K562 (cell line): ENCODE results near the gene HADHB. TPM values are rescaled to one million over a fixed set of nuclear protein-coding genes. Genes with fewer than 3 reads are reported as not detected.
"Not testable (repeated sequence)": the region's sequence is repeated elsewhere in the genome, so short reads cannot be mapped to it uniquely, and the experiment has no call there.

Experiments used
- ATAC-seq: fragments of 200-7000 bp; cut with Tn5 transposase; 3 replicates; pipeline ENCODE4 v1.9.1; 2020; ENCODE audit warnings: moderate library complexity
- BruUV-seq: library from RNA; stranded (reverse); fragments of 400-500 nt; replicated peaks from 2 replicates; lab custom pipeline; 2021; lab: Mats Ljungman, UMichigan
- CTCF ChIA-PET: fragments of 300-600 bp; formaldehyde crosslinking; extraction: SDS; loops from one replicate; lab custom pipeline; 2021; ENCODE audit warnings: low intra/inter-chr PET ratio; lab: Yijun Ruan, JAX
- POLR2A ChIA-PET: fragments of 300-600, 350-650 bp; sonication (Branson Sonifier 250); formaldehyde crosslinking; extraction: SDS; loops from one replicate; lab custom pipeline; 2021; ENCODE audit warnings: antibody characterized with exemption, inconsistent platforms; lab: Yijun Ruan, JAX
- DNase-seq, 4 experiments: peaks; one replicate each; pipeline versions ENCODE4 v3.0.0 to v3.0.0-alpha.2; 2011 to 2018; ENCODE audit warnings: low spot score in 3 of 4, mixed read lengths in 3 of 4; ENCODE audit errors: extremely low read depth in 1 of 4
- FAIRE-seq: peaks from 2 replicates; lab custom pipeline; 2011; peaks lifted over from hg19 to GRCh38; lab: Jason Lieb, UNC
- H2AFZ ChIP-seq: 2 replicates; pipeline ENCODE4 v1.6.0; 2011; ENCODE audit warnings: low read depth, low read length, control low read depth, inconsistent platforms
- H3K27ac ChIP-seq: fragments of 200-600 bp; 3 replicates; pipeline ENCODE4 v1.8.0; 2011; ENCODE audit warnings: low read depth, mild to moderate bottlenecking, control low read depth, inconsistent platforms, low read length, moderate library complexity, mixed read lengths; ENCODE audit errors: extremely low read depth
- H3K27me3 ChIP-seq, 2 experiments: fragments of 300-600 bp in 1 of 2; 2 replicates in 1 of 2; 3 replicates in 1 of 2; pipeline versions ENCODE4 v1.6.0 to v1.8.0; 2011; ENCODE audit warnings: inconsistent platforms in 2 of 2, low read length in 2 of 2, mild to moderate bottlenecking in 1 of 2, mixed read lengths in 1 of 2, moderate library complexity in 1 of 2; ENCODE audit not compliant: control insufficient read depth in 2 of 2, insufficient read depth in 2 of 2
- H3K36me3 ChIP-seq: fragments of 300-600 bp; 3 replicates; pipeline ENCODE4 v1.8.0; 2011; ENCODE audit warnings: mild to moderate bottlenecking, low read length, inconsistent platforms; ENCODE audit not compliant: control insufficient read depth, insufficient read depth
- H3K4me1 ChIP-seq, 2 experiments: fragments of 200-600 bp in 1 of 2; replicated peaks in 1 of 2; 2 replicates in 1 of 2; 3 replicates in 1 of 2; pipeline versions ENCODE4 v1.5.1 to v1.8.0; 2011; ENCODE audit warnings: inconsistent platforms in 2 of 2, low read length in 2 of 2, mild to moderate bottlenecking in 1 of 2, mixed read lengths in 1 of 2, moderate library complexity in 1 of 2; ENCODE audit not compliant: control insufficient read depth in 2 of 2, insufficient read depth in 2 of 2
- H3K4me2 ChIP-seq: 2 replicates; pipeline ENCODE4 v1.6.1; 2011; ENCODE audit warnings: low read length, control low read depth, inconsistent platforms, mixed read lengths; ENCODE audit not compliant: insufficient read depth
- H3K4me3 ChIP-seq: fragments of 200-600 bp; sonication (generic), shearing (Covaris generic); 2 replicates; pipeline ENCODE4 v1.5.1; 2016; ENCODE audit warnings: control low read depth, inconsistent platforms
- H3K79me2 ChIP-seq: fragments of 200-600 bp; 3 replicates; pipeline ENCODE4 v1.8.0; 2011; ENCODE audit warnings: low read length, inconsistent platforms; ENCODE audit not compliant: control insufficient read depth, insufficient read depth
- H3K9ac ChIP-seq, 2 experiments: 2 replicates each; pipeline versions ENCODE4 v1.6.0 to v1.6.1; 2011; ENCODE audit warnings: low read depth in 2 of 2, low read length in 2 of 2, control low read depth in 1 of 2, inconsistent platforms in 1 of 2, mild to moderate bottlenecking in 1 of 2, mixed read lengths in 1 of 2; ENCODE audit not compliant: insufficient read depth in 1 of 2
- H3K9me1 ChIP-seq: one replicate; pipeline ENCODE4 v1.6.0; 2011; ENCODE audit warnings: inconsistent platforms, mild to moderate bottlenecking, low read length, moderate library complexity; ENCODE audit not compliant: control insufficient read depth, insufficient read depth
- H3K9me3 ChIP-seq: replicated peaks from 2 replicates; pipeline ENCODE4 v1.5.1; 2011; ENCODE audit warnings: low read depth, low read length, inconsistent platforms; ENCODE audit not compliant: control insufficient read depth, insufficient read depth
- H4K20me1 ChIP-seq: replicated peaks from 2 replicates; pipeline ENCODE4 v1.6.1; 2011; ENCODE audit warnings: low read length, inconsistent platforms, mixed read lengths; ENCODE audit not compliant: control insufficient read depth, insufficient read depth
- CHD1 ChIP-seq: fragments of 200-600 bp; sonication (generic); IDR thresholded peaks from one replicate; pipeline ENCODE4 v1.6.1; 2012; ENCODE audit warnings: mild to moderate bottlenecking, moderate library complexity, low read length, inconsistent platforms
- CTBP1 ChIP-seq: fragments of 450-650 bp; IDR thresholded peaks from 2 replicates; pipeline ENCODE4 v1.6.1; 2016; ENCODE audit warnings: borderline replicate concordance
- ESRRA ChIP-seq: fragments of 450-650 bp; IDR thresholded peaks from 2 replicates; pipeline ENCODE4 v1.6.1; 2014; ENCODE audit warnings: low read depth, mild to moderate bottlenecking, moderate library complexity, borderline replicate concordance
- JUND ChIP-seq, 2 experiments: IDR thresholded peaks; 2 replicates in 1 of 2; 3 replicates in 1 of 2; pipeline ENCODE4 v1.6.1; 2011; ENCODE audit warnings: borderline replicate concordance in 2 of 2, low read depth in 2 of 2, low read length in 2 of 2, improper control_type of control experiment in 1 of 2, missing biosample characterization in 1 of 2, missing genetic modification characterization in 1 of 2, missing genetic modification reagents in 1 of 2
- NR2C2 ChIP-seq, 2 experiments: fragments of 200-800 bp in 1 of 2; sonication (Bioruptor generic) in 1 of 2; sonication (generic) in 1 of 2; formaldehyde crosslinking in 1 of 2; IDR thresholded peaks; 2 replicates each; pipeline versions ENCODE4 v1.6.1 to v1.8.0; 2016 to 2022; ENCODE audit warnings: mild to moderate bottlenecking in 1 of 2, missing compliant biosample characterization in 1 of 2, missing genetic modification characterization in 1 of 2, missing genetic modification reagents in 1 of 2
- RAD21 ChIP-seq, 2 experiments: fragments of 250-450 bp in 1 of 2; fragments of 450-650 bp in 1 of 2; sonication (Bioruptor Pico) in 1 of 2; formaldehyde crosslinking in 1 of 2; IDR thresholded peaks in 1 of 2; conservative IDR thresholded peaks in 1 of 2; 2 replicates each; pipeline versions ENCODE4 v1.4.0 to v1.8.0; 2020 to 2022; ENCODE audit warnings: mild to moderate bottlenecking in 2 of 2, moderate library complexity in 1 of 2
- TARDBP ChIP-seq: fragments of 450-650 bp; IDR thresholded peaks from 2 replicates; pipeline ENCODE4 v1.6.1; 2016
- ZEB2 ChIP-seq: fragments of 450-650 bp; IDR thresholded peaks from 2 replicates; pipeline ENCODE4 v1.6.1; 2016
- ZNF121 ChIP-seq: sonication (generic); formaldehyde crosslinking; conservative IDR thresholded peaks from 2 replicates; pipeline ENCODE4 v1.8.0; 2022; ENCODE audit warnings: missing genetic modification reagents
- WGBS: fragments of 100-300 bp; shearing (Covaris generic); methylation state at CpG from one replicate; pipeline ENCODE4 v1.1.6; 2016; ENCODE audit warnings: low coverage, mixed read lengths; ENCODE audit not compliant: insufficient coverage; ENCODE audit errors: missing lambda C conversion rate; 5-methylcytosine and 5-hydroxymethylcytosine counted together
- in situ Hi-C: fragments of 300-500 bp; cut with MboI; formaldehyde crosslinking; loops from 4 replicates; pipeline ENCODE4 v1.15.0; 2018; ENCODE audit warnings: inconsistent platforms, mixed read lengths
- intact Hi-C: fragments of 100-400 bp; cut with micrococcal nuclease; formaldehyde crosslinking; loops from 2 replicates; pipeline ENCODE4 v1.14.2; 2022
- polyA plus RNA-seq, 8 experiments: library from polyadenylated mRNA; depleted of rRNA in 4 of 8; stranded (reverse) in 5 of 8; unstranded in 3 of 8; fragments of >200 nt; fragmentation: Nextera tagmentation in 2 of 8; fragmentation: Illumina TruSeq in 1 of 8; extraction: Ambion mirVana in 2 of 8; extraction: Trizol in 1 of 8; gene quantifications; 2 replicates each; pipeline versions ENCODE4 v1.2.1 to v1.2.3, GENCODE V29; 2011 to 2014; ENCODE audit warnings: inconsistent platforms in 1 of 8, missing spikeins in 1 of 8
- total RNA-seq, 7 experiments: library from RNA; depleted of rRNA in 6 of 7; stranded (reverse); fragments of >200 nt in 6 of 7; fragmentation: Illumina TruSeq in 2 of 7; extraction: Trizol in 2 of 7; gene quantifications; 2 replicates each; pipeline versions ENCODE4 v1.2.1 to v1.2.3, GENCODE V29; 2011 to 2021; ENCODE audit warnings: low replicate concordance in 1 of 7
- TF ChIP-seq, protein P1 (sequence below): fragments of 450-650 bp; IDR thresholded peaks from 2 replicates; pipeline ENCODE4 v1.6.1; 2016
- TF ChIP-seq, protein P2 (sequence below), 2 experiments: fragments of 450-650 bp; IDR thresholded peaks; 2 replicates each; pipeline ENCODE4 v1.6.1; 2016

The HADHB gene
- total and polyA plus RNA-seq, 9 of the 15 experiments (the other 6 are each of a cell fraction or from before 2014, with no cell fraction given): 67.3 to 199 (median 100) TPM

DNA sequence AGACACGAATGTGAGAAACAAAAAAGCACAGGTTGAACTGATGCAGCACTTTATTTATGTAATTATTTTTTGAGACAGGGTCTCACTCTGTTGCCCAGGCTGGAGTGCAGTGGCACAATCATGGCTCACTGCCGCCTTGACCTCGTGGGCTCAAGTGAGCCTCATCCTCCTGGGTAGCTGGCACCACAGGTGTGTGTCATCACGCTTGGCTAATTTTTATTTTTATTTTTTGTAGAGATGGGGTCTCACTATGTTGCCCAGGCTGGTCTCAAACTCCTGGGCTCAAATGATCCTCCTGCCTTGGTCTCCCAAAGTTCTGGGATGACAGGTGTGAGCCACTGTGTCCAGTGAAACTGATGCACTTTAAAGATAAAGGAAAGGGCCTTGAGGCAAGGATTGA is 84.3 kb downstream of the HADHB start:
- H3K9ac ChIP-seq, H2AFZ ChIP-seq, H3K4me2 ChIP-seq, FAIRE-seq: not testable (repeated sequence)
- CTCF ChIA-PET: interaction anchor here (2.1 kb wide), 1 partner anchor 94 kb away, joined by 7 read pairs; no protein-coding TSS in a partner anchor
- TF ChIP-seq ZNF121 (CRISPR knock-in tag): peak; percentile 84
- TF ChIP-seq, all 486 proteins: peak for 1; not testable (repeated sequence) for 485
- DNase-seq, H3K4me3 ChIP-seq, H3K79me2 ChIP-seq, H3K27ac ChIP-seq, H4K20me1 ChIP-seq, POLR2A ChIA-PET, intact Hi-C loops, H3K9me3 ChIP-seq, H3K27me3 ChIP-seq, H3K9me1 ChIP-seq, H3K4me1 ChIP-seq, H3K36me3 ChIP-seq, ATAC-seq, in situ Hi-C loops, BruUV-seq: not testable (repeated sequence)
- 59% methylated on average over 4 of the region's 4 CpGs for WGBS

DNA sequence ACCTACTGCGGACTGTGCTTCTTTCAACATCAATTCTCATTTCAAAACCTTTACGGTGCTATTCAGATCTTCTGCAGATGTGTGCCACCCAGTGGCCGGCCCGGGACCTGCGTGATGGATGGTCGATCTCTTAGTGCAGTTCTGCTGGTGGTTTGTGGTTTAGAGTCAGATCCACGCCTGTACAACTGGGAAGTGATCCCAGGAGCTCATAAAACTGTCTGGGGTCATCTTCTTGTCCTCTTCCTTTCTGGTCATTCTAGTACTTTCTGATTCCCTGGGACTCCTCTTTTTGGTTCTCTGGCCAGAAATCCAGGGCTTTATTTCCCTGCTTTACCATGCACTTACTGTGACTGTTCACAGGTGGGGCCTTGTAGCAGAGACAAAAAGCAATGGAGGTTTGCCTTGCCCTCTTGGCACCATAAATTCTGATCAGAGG is 85.4 kb downstream of the HADHB start:
- WGBS: 0% methylated on average over 7 of the region's 7 CpGs
- intact Hi-C loops: loop anchor here (1.0 to 2.0 kb wide), 2 partner anchors 87 to 159 kb away; no protein-coding TSS in a partner anchor
- peak; percentile 95 for FAIRE-seq
- TF ChIP-seq, protein P1, sequence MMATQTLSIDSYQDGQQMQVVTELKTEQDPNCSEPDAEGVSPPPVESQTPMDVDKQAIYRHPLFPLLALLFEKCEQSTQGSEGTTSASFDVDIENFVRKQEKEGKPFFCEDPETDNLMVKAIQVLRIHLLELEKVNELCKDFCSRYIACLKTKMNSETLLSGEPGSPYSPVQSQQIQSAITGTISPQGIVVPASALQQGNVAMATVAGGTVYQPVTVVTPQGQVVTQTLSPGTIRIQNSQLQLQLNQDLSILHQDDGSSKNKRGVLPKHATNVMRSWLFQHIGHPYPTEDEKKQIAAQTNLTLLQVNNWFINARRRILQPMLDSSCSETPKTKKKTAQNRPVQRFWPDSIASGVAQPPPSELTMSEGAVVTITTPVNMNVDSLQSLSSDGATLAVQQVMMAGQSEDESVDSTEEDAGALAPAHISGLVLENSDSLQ: peak; percentile 43; the same call in 1 of the 2 replicates
- TF ChIP-seq ZEB2: 0 out of 2 replicates have a peak, but pooled peaks have one; percentile 34
- peak; percentile 82 to 87 for TF ChIP-seq RAD21 (CRISPR knock-in tag; conservative IDR thresholded peaks at IDR 0.05 in 1 of 2, IDR thresholded peaks at IDR 0.05 in 1 of 2)
- TF ChIP-seq CTBP1: peak; percentile 76
- TF ChIP-seq, protein P2, sequence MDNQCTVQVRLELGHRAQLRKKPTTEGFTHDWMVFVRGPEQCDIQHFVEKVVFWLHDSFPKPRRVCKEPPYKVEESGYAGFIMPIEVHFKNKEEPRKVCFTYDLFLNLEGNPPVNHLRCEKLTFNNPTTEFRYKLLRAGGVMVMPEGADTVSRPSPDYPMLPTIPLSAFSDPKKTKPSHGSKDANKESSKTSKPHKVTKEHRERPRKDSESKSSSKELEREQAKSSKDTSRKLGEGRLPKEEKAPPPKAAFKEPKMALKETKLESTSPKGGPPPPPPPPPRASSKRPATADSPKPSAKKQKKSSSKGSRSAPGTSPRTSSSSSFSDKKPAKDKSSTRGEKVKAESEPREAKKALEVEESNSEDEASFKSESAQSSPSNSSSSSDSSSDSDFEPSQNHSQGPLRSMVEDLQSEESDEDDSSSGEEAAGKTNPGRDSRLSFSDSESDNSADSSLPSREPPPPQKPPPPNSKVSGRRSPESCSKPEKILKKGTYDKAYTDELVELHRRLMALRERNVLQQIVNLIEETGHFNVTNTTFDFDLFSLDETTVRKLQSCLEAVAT (IDR thresholded peaks at IDR 0.05): peak in 1 of 2 experiments; percentile 77; a peak in 2 of 4 replicates
- TF ChIP-seq JUND (IDR thresholded peaks at IDR 0.05; ENCODE audit: borderline replicate concordance, low read depth, low read length): peak; percentile 53; the same call in 1 of the 2 replicates
- no peak; the same call in 2 of the 3 replicates for TF ChIP-seq JUND (tag; IDR thresholded peaks at IDR 0.05; ENCODE audit: borderline replicate concordance, low read depth, low read length)
- TF ChIP-seq TARDBP: no peak
- no peak for TF ChIP-seq CHD1
- TF ChIP-seq NR2C2 (CRISPR knock-in tag; IDR thresholded peaks at IDR 0.05): no peak
- TF ChIP-seq NR2C2 (tag; IDR thresholded peaks at IDR 0.05): peak; percentile 57; the same call in 1 of the 2 replicates
- peak; percentile 69; the same call in 1 of the 2 replicates for TF ChIP-seq ESRRA

More for the DNA sequence above, 85.4 kb downstream of the HADHB start:
- Histone ChIP-seq H3K9me3 (no peaks in the 10 kb centered on the region), H3K9ac (no peak overlapping the region), H2AFZ (peak overlapping the region; percentile 56), H3K4me1 (peaks cover 0 to 6% of the 10 kb centered on the region in 2 experiments; a peak in 2 of 5 replicates), H3K79me2 (no peaks in the 10 kb centered on the region), H3K36me3 (no peaks in the 10 kb centered on the region), H4K20me1 (no peaks in the 10 kb centered on the region), H3K4me2 (no peak overlapping the region), H3K27ac (no peak overlapping the region), H3K9me1 (no peaks in the 10 kb centered on the region), H3K27me3 (no peaks in the 10 kb centered on the region), H3K4me3 (no peak overlapping the region)
- BruUV-seq: no TSS peak
- in situ Hi-C loops: no loop called here
- CTCF ChIA-PET: interaction anchor here (1.2 to 2.1 kb wide), 2 partner anchors 95 to 139 kb away, joined by 6 to 7 read pairs; no protein-coding TSS in a partner anchor
- DNase-seq (peak; percentile 73 to 88 (median 78)), ATAC-seq (peak; percentile 99)
- POLR2A ChIA-PET: interaction anchor here (1.2 kb wide), 1 partner anchor 86 kb away, joined by 3 read pairs; the partner anchor contains the start of genes HADHA and HADHB
